HepG2 (cell line): ENCODE results near the gene PCDHGA1. TPM values are rescaled to one million over a fixed set of nuclear protein-coding genes. Genes with fewer than 3 reads are reported as not detected.

ENCODE experiments used
- ATAC-seq: fragments of 200-7000 bp; cut with Tn5 transposase; 3 replicates; pipeline ENCODE4 v1.9.1; 2020; ENCODE audit warnings: mild to moderate bottlenecking, moderate library complexity
- BruUV-seq: library from RNA; stranded (reverse); fragments of 400-500 nt; replicated peaks from 2 replicates; lab custom pipeline; 2021; lab: Mats Ljungman, UMichigan
- CTCF ChIA-PET: fragments of 300-600 bp; formaldehyde crosslinking; extraction: SDS; loops from one replicate; lab custom pipeline; 2021; ENCODE audit warnings: low total read pairs, inconsistent platforms, low intra/inter-chr PET ratio; lab: Yijun Ruan, JAX
- POLR2A ChIA-PET: fragments of 350-600 bp; sonication (Branson Sonifier 250); formaldehyde crosslinking; loops from one replicate; lab custom pipeline; 2020; ENCODE audit warnings: antibody characterized with exemption, inconsistent platforms; lab: Yijun Ruan, JAX
- DNase-seq: peaks from one replicate; pipeline ENCODE4 v3.0.0-alpha.2; 2015; ENCODE audit warnings: low spot score
- FAIRE-seq: peaks from 3 replicates; lab custom pipeline; 2011; peaks lifted over from hg19 to GRCh38; lab: Jason Lieb, UNC
- H2AFZ ChIP-seq: one replicate; pipeline ENCODE4 v1.6.1; 2011; ENCODE audit warnings: low read length, inconsistent platforms
- H3K27ac ChIP-seq: fragments of 300-600 bp; 3 replicates; pipeline ENCODE4 v1.8.0; 2011; ENCODE audit warnings: mixed run types, mild to moderate bottlenecking, mixed read lengths, low read length, inconsistent platforms; ENCODE audit not compliant: insufficient read depth; ENCODE audit errors: extremely low read length
- H3K27me3 ChIP-seq, 2 experiments: fragments of 200-600 bp in 1 of 2; 2 replicates in 1 of 2; 3 replicates in 1 of 2; pipeline versions ENCODE4 v1.6.0 to v1.8.0; 2011; ENCODE audit warnings: low read length in 2 of 2, mild to moderate bottlenecking in 2 of 2, moderate library complexity in 2 of 2, inconsistent platforms in 1 of 2; ENCODE audit not compliant: insufficient read depth in 2 of 2, control insufficient read depth in 1 of 2
- H3K36me3 ChIP-seq, 2 experiments: fragments of 200-600 bp in 1 of 2; replicated peaks in 1 of 2; 2 replicates in 1 of 2; 3 replicates in 1 of 2; pipeline versions ENCODE4 v1.5.1 to v1.8.0; 2011; ENCODE audit warnings: low read length in 2 of 2, inconsistent platforms in 1 of 2; ENCODE audit not compliant: insufficient read depth in 2 of 2, control insufficient read depth in 1 of 2
- H3K4me1 ChIP-seq: 2 replicates; pipeline ENCODE4 v1.5.1; 2012; ENCODE audit warnings: low read length, inconsistent platforms; ENCODE audit not compliant: insufficient read depth
- H3K4me2 ChIP-seq: 2 replicates; pipeline ENCODE4 v1.6.0; 2011; ENCODE audit warnings: low read depth, low read length, inconsistent platforms
- H3K4me3 ChIP-seq, 3 experiments: fragments of 200-600 bp in 1 of 3; sonication (generic), shearing (Covaris generic) in 1 of 3; replicated peaks in 1 of 3; 2 replicates each; pipeline ENCODE4 v1.5.1; 2011 to 2016; ENCODE audit warnings: low read length in 3 of 3, inconsistent platforms in 2 of 3, low read depth in 2 of 3, mild to moderate bottlenecking in 2 of 3, control low read depth in 1 of 3, mixed read lengths in 1 of 3; ENCODE audit not compliant: insufficient read depth in 1 of 3
- H3K79me2 ChIP-seq: one replicate; pipeline ENCODE4 v1.6.1; 2011; ENCODE audit warnings: low read length, inconsistent platforms; ENCODE audit not compliant: insufficient read depth
- H3K9ac ChIP-seq: 2 replicates; pipeline ENCODE4 v1.6.0; 2011; ENCODE audit warnings: mild to moderate bottlenecking, low read depth, low read length, inconsistent platforms; ENCODE audit not compliant: insufficient read depth
- H3K9me3 ChIP-seq: 2 replicates; pipeline ENCODE4 v1.5.1; 2012; ENCODE audit warnings: mild to moderate bottlenecking, low read length
- H4K20me1 ChIP-seq: 2 replicates; pipeline ENCODE4 v1.6.0; 2011; ENCODE audit warnings: inconsistent platforms, mild to moderate bottlenecking, low read length, moderate library complexity; ENCODE audit not compliant: insufficient read depth
- CBFB ChIP-seq: sonication (generic); formaldehyde crosslinking; IDR thresholded peaks from 2 replicates; pipeline ENCODE4 v1.4.0; 2020; ENCODE audit warnings: missing genetic modification reagents
- CREM ChIP-seq, 2 experiments: sonication (generic) in 1 of 2; formaldehyde crosslinking in 1 of 2; IDR thresholded peaks; 2 replicates each; pipeline versions ENCODE4 v1.4.0 to v1.6.1; 2016 to 2020; ENCODE audit warnings: antibody characterized with exemption in 1 of 2, mild to moderate bottlenecking in 1 of 2, missing genetic modification reagents in 1 of 2
- ELF4 ChIP-seq: sonication (generic); formaldehyde crosslinking; IDR thresholded peaks from 2 replicates; pipeline ENCODE4 v1.5.0; 2020; ENCODE audit warnings: missing genetic modification reagents, mild to moderate bottlenecking, moderate library complexity, borderline replicate concordance
- FLYWCH1 ChIP-seq: sonication (generic); formaldehyde crosslinking; IDR thresholded peaks from 2 replicates; pipeline ENCODE4 v1.8.1; 2023; ENCODE audit warnings: mild to moderate bottlenecking, missing genetic modification reagents
- FOXK2 ChIP-seq: fragments of 450-650 bp; IDR thresholded peaks from 2 replicates; pipeline ENCODE4 v1.6.1; 2016
- POLR2A ChIP-seq, 2 experiments: IDR thresholded peaks; 2 replicates each; pipeline ENCODE4 v1.6.1; 2011; ENCODE audit warnings: low read depth in 2 of 2, low read length in 2 of 2, mild to moderate bottlenecking in 1 of 2, moderate library complexity in 1 of 2; ENCODE audit not compliant: insufficient read depth in 1 of 2
- RBAK ChIP-seq: sonication (generic); formaldehyde crosslinking; IDR thresholded peaks from 2 replicates; pipeline ENCODE4 v1.5.1; 2020; ENCODE audit warnings: mild to moderate bottlenecking, missing genetic modification reagents
- SIX4 ChIP-seq: sonication (generic); formaldehyde crosslinking; IDR thresholded peaks from 2 replicates; pipeline ENCODE4 v1.4.0; 2020; ENCODE audit warnings: missing genetic modification reagents
- TERF1 ChIP-seq: sonication (generic); formaldehyde crosslinking; IDR thresholded peaks from 2 replicates; pipeline ENCODE4 v1.8.0; 2022; ENCODE audit warnings: mild to moderate bottlenecking, missing genetic modification reagents, moderate library complexity
- ZBTB33 ChIP-seq: sonication (generic); formaldehyde crosslinking; IDR thresholded peaks from 2 replicates; pipeline ENCODE4 v1.4.0; 2020; ENCODE audit warnings: missing genetic modification reagents
- ZNF652 ChIP-seq: IDR thresholded peaks from 2 replicates; pipeline ENCODE4 v1.6.1; 2016; ENCODE audit warnings: low read depth, borderline replicate concordance
- WGBS: methylation state at CpG from one replicate; pipeline ENCODE4 v1.1.6; 2017; ENCODE audit warnings: low lambda C conversion rate; 5-methylcytosine and 5-hydroxymethylcytosine counted together
- in situ Hi-C: cut with HindIII; loops from 2 replicates; pipeline ENCODE4 v1.10.0; 2017; ENCODE audit warnings: low pct_unique_long_range_greater_than_20kb; ENCODE audit not compliant: extremely low pct_ligation_motif_present
- intact Hi-C: fragments of 100-400 bp; cut with micrococcal nuclease; formaldehyde crosslinking; loops from one replicate; pipeline ENCODE4 v1.10.0; 2022; ENCODE audit not compliant: unreplicated experiment
- polyA plus RNA-seq, 8 experiments: library from polyadenylated mRNA; depleted of rRNA in 3 of 8; stranded (reverse) in 7 of 8; unstranded in 1 of 8; fragments of >200 nt; fragmentation: Illumina TruSeq in 4 of 8; extraction: Trizol in 4 of 8; gene quantifications; 2 replicates each; pipeline versions ENCODE4 v1.2.1 to v1.2.3, GENCODE V29; 2011 to 2016; ENCODE audit warnings: low read depth in 4 of 8, missing spikeins in 1 of 8, mixed read lengths in 1 of 8; ENCODE audit not compliant: insufficient read depth in 1 of 8
- total RNA-seq, 5 experiments: library from RNA; depleted of rRNA; stranded (reverse); fragments of >200 nt; fragmentation: Illumina TruSeq; extraction: Trizol; gene quantifications; 2 replicates each; pipeline ENCODE4 v1.2.3, GENCODE V29; 2016; ENCODE audit warnings: low read depth in 1 of 5

Gene PCDHGA1
- total and polyA plus RNA-seq, 2 of the 13 experiments (the other 11 are each of a cell fraction or from before 2014, with no cell fraction given) = 0.31 to 0.40 TPM

- CTCF ChIA-PET = no interaction called here
- ATAC-seq (no peak), FAIRE-seq (no peak), DNase-seq (no peak)
- Histone ChIP-seq H3K9me3 (no peaks in the 10 kb centered on the region), H4K20me1 (no peaks in the 10 kb centered on the region), H3K4me1 (no peaks in the 10 kb centered on the region), H3K36me3 (no peaks in the 10 kb centered on the region), H2AFZ (no peak within 1 kb of the TSS), H3K4me3 (no peak within 1 kb of the TSS; a peak in 1 of 6 replicates), H3K4me2 (peak within 1 kb of the TSS; percentile 32; the same call in 1 of the 2 replicates), H3K27me3 (peaks cover 3 to 33% of the 10 kb centered on the region in 2 experiments), H3K27ac (no peak within 1 kb of the TSS), H3K9ac (no peak within 1 kb of the TSS), H3K79me2 (no peaks in the 10 kb centered on the region)
- peak; percentile 71 for TF ChIP-seq ZNF652 (CRISPR knock-in tag)
- TF ChIP-seq POLR2A (IDR thresholded peaks at IDR 0.05; ENCODE audit: insufficient read depth in 1 of 2, low read depth in 2 of 2, low read length in 2 of 2) = no peak
- no peak for TF ChIP-seq ELF4 (CRISPR knock-in tag)
- no peak for TF ChIP-seq SIX4 (CRISPR knock-in tag)
- 48% methylated on average over 23 of the region's 39 CpGs for WGBS
- POLR2A ChIA-PET = no interaction called here
- intact Hi-C loops (no loop called here), in situ Hi-C loops (no loop called here)
- no TSS peak for BruUV-seq
Measured at GRCh38 chr5:141484641-141485311, 154.5 kb downstream of the PCDHGA1 start, which contains the start of gene PCDHGC4. Gene PCDHGC4, plus strand, starts transcription at chr5:141485030. Its CDS starts 144 bp downstream, at chr5:141485174.

GRCh38 chr5:141485321-141486055, 155.2 kb downstream of the PCDHGA1 start:
- no peak overlapping the region for H3K9ac ChIP-seq
- H3K4me1 ChIP-seq = no peaks in the 10 kb centered on the region
- H3K9me3 ChIP-seq = no peaks in the 10 kb centered on the region
- CTCF ChIA-PET = no interaction called here
- WGBS = 51% methylated on average over 13 of the region's 38 CpGs
- FAIRE-seq (no peak), ATAC-seq (no peak), DNase-seq (no peak)
- no peak overlapping the region; a peak in 1 of 6 replicates for H3K4me3 ChIP-seq
- H3K4me2 ChIP-seq = peak overlapping the region; percentile 32; the same call in 1 of the 2 replicates
- no peaks in the 10 kb centered on the region for H3K79me2 ChIP-seq
- in situ Hi-C loops (no loop called here), intact Hi-C loops (no loop called here)
- H3K36me3 ChIP-seq = no peaks in the 10 kb centered on the region
- no TSS peak for BruUV-seq
- H3K27me3 ChIP-seq = peaks cover 3 to 33% of the 10 kb centered on the region in 2 experiments
- no peak overlapping the region for H2AFZ ChIP-seq
- no peaks in the 10 kb centered on the region for H4K20me1 ChIP-seq
- POLR2A ChIA-PET = no interaction called here
- no peak for TF ChIP-seq ZBTB33
- TF ChIP-seq FLYWCH1 (CRISPR knock-in tag) = no peak
- no peak for TF ChIP-seq RBAK
- no peak for TF ChIP-seq CBFB (CRISPR knock-in tag)
- TF ChIP-seq TERF1 = no peak
- TF ChIP-seq CREM (IDR thresholded peaks at IDR 0.05) = no peak
- no peak for TF ChIP-seq CREM (CRISPR knock-in tag; IDR thresholded peaks at IDR 0.05)
- no peak for TF ChIP-seq FOXK2
- TF ChIP-seq, all 625 proteins: peak for 0
- no peak overlapping the region for H3K27ac ChIP-seq
